GM20000 (cell line): ENCODE measurements around the gene FAM81A.
A peak's percentile ranks its signal among the peaks of the same experiment; 100 is the strongest.

Experiments
- DNase-seq: peaks from one replicate; pipeline ENCODE4 v3.0.0; 2012; ENCODE audit warnings: low spot score
- TF ChIP-seq, protein P1 (sequence below): IDR thresholded peaks from 2 replicates; pipeline ENCODE4 v1.5.1; 2012; ENCODE audit warnings: mild to moderate bottlenecking, control low read depth; ENCODE audit errors: extremely low read depth, missing control alignments

FAM81A gene

DNA sequence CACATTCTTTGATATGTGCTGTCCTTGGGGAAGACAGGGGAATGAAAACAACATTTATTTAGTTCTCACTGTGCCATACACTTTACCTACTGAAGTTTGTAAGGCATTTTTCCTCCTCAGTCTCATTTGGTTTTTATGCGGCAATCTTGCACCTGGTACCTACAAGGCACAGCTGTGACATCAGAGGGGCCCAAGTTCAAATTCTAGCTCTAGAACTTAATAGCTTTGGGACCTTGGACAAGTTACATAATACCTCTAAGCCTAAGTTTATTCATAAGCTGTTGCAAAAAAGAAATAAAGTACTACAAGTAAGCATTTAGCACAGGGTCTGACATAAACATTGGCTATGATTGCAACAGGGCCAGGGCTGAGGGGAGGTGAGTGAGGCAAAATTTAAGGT, 5.6 kb upstream of the FAM81A start:
- DNase-seq = no peak
- TF ChIP-seq, protein P1, sequence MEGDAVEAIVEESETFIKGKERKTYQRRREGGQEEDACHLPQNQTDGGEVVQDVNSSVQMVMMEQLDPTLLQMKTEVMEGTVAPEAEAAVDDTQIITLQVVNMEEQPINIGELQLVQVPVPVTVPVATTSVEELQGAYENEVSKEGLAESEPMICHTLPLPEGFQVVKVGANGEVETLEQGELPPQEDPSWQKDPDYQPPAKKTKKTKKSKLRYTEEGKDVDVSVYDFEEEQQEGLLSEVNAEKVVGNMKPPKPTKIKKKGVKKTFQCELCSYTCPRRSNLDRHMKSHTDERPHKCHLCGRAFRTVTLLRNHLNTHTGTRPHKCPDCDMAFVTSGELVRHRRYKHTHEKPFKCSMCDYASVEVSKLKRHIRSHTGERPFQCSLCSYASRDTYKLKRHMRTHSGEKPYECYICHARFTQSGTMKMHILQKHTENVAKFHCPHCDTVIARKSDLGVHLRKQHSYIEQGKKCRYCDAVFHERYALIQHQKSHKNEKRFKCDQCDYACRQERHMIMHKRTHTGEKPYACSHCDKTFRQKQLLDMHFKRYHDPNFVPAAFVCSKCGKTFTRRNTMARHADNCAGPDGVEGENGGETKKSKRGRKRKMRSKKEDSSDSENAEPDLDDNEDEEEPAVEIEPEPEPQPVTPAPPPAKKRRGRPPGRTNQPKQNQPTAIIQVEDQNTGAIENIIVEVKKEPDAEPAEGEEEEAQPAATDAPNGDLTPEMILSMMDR = no peak

DNA sequence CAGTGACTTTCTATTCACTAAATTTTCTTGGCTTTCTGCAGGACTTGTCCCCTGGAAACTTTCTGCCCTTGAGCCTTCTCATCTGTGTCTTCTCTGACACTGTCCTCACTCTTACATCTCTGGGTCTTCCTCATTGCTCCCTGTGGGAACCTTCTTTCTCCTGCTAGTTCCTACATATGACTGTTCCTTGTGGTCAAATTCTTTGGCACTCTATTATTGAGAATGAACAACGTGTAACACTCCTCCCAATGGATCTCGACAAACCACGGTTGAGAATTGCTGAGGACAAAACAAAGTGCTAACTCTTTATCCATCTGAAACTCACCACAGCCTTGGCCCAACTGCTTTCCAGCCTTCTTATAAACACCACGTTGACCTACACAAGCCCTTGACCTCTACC, 3.5 kb upstream of the FAM81A start:
- DNase-seq = no peak
- TF ChIP-seq, protein P1 = no peak

DNA sequence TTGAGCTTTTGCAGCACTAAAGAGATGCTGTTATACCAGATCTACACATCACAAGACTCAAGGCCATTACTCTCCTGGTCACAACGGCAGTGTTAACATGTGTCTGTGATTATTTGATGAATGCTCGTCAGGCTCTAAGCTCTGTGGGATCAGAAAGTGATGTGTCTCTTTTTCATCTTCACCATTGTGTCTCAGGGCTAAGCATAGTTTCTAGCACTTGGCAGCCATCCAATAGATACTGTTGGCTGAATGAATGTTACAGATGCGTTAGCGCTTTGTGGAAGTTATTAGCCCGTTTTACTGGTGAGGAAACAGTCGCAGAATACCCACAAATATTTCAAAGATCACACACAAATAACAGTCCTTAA, 1.2 kb upstream of the FAM81A start:
- no peak for DNase-seq
- TF ChIP-seq, protein P1 = no peak

DNA sequence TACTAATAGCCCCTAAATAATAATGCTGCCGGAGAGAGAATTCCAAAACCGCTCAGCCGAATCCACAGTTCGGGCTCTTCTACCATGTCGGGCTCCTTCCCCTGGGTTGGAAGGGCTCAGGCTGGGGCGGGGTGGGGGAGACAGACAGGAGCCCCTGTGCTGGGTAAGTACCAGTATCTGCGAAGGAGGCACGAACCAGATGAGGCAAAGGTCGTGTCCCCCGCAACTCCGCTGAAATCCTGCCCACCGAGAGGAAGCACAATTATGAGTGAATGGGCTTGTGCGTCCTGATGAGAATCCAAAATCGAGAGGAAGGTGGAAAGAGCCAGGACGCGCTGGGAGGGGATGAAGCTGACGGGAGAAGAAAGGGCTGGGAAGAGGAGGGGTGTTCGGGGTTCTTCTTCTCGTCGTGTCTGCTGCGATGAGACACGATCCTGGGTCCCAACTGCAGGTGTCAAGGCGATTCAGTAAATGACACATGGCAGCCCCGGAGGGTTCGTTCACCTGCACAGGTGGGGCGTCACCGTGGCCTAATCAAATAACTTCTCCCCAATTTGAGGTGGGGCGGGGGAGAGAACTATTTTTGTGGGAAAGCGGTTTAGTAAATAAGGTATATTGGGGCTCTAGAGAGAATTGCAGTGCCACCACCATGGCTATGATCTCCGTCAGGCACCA, 707 bp upstream of the FAM81A start:
- TF ChIP-seq, protein P1 = no peak
- DNase-seq = no peak

DNA sequence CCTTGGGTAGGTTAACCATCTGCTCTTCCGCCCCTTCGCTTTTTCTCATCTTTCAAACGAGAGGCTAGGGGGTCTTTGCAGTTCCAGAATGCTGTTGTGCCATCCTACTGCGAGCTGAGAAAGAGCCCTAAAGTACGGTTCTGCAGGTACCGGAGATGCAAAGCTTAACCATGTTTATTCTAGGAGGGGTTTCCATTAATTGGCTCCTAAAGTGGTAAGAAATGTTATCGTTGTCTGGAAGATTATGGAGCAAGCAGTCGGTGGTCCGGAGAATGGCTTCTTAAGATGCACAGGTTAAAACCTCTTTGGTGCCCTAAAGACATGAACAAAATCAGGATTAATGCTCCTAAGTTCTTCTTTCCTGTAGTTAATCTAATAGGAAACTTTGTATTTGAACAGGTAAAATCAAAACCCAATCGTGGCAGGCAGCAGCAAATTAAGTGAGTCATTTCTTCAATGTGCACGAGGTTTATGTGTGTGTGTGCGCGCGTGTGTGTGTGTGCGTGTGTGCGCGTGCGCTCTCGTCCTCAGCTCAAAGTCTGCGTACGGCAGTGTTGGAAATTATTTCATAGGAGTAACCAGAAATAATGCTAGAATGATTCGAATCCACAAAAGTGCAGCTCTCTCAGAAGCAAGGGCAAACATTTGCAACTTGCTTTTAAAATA, 772 bp downstream of the FAM81A start:
- TF ChIP-seq, protein P1 = no peak
- DNase-seq = no peak

DNA sequence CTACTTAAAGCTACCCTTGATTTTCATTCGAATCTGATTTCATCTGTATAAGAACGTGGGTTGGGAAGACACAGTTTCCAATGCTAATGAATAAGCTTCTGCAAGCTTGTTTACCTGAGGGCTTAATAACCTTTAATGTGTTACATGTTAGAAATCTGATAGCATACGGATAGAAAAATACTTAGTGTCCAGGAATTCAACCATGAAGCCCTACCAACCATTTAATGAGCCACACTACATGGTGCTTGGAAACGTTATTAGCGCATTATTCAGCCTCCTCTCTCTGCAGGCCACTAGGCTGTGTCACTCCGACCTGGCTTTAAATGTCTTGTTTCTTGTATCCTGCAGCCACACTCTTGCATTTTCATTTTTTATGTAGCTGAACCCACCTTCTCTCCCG, 1.6 kb downstream of the FAM81A start:
- DNase-seq = no peak
- TF ChIP-seq, protein P1 = no peak

DNA sequence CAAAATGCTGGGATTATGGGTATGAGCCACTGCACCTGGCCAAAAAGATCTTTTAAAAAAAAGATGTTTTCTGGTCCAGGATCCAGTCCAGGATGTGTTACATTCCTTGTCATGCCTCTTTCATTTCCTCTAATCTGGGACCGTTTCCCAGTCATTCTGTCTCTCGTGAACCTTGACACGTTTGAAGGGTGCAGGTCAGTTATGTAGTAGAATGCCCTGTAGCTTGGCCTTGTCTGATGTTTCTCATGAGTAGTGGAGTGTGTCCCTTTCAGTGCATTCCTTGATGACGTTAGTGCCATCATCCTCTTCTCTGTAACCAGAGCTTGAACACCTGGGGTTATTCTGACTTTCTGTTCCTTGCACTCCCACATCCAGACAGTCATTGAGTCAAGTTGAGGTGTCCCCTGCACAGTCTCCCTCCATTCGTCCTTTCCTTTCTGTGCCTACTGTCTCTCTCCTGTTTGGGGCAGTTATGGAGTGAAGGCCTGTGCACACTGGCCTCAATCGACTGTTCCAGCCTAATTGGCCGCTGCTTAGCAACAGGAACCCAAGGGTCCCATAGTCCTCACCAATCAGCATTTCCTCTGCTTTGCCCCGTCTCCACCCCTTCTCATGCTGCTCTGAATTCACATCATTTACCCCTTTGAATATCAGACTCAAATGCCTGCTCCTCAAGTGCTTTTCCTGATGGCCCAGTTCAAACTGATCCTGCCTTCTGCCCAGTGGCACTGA, 5.5 kb downstream of the FAM81A start:
- TF ChIP-seq, protein P1 = no peak
- DNase-seq = peak; percentile 25
